HL-60 (cell line): Measurements from ENCODE around the gene GALK1.
A peak's percentile ranks its signal among the peaks of the same experiment; 100 is the strongest.
"Not testable (repeated sequence)": the region's sequence is repeated elsewhere in the genome, so short reads cannot be mapped to it uniquely, and the experiment has no call there.

Source experiments
- DNase-seq, 2 experiments: peaks; one replicate each; pipeline ENCODE4 v3.0.0-alpha.2; 2010 to 2020; ENCODE audit warnings: low read depth in 1 of 2, low spot score in 1 of 2
- H3K27ac ChIP-seq: fragments of 250-450 bp; sonication (Bioruptor Pico); replicated peaks from 2 replicates; pipeline ENCODE4 v1.5.1; 2020; ENCODE audit warnings: mild to moderate bottlenecking, moderate library complexity
- H3K27me3 ChIP-seq: fragments of 250-450 bp; sonication (Bioruptor Pico); 2 replicates; pipeline ENCODE4 v1.5.1; 2021; ENCODE audit warnings: mild to moderate bottlenecking, moderate library complexity; ENCODE audit not compliant: insufficient read depth, poor library complexity, severe bottlenecking
- H3K4me3 ChIP-seq: replicated peaks from 2 replicates; pipeline ENCODE4 v1.5.1; 2011; ENCODE audit warnings: mild to moderate bottlenecking, control low read depth, low read length; ENCODE audit not compliant: insufficient read depth
- GABPA ChIP-seq: IDR thresholded peaks from 2 replicates; pipeline ENCODE4 v1.6.1; 2012; ENCODE audit warnings: low read depth
- POLR2AphosphoS5 ChIP-seq: IDR thresholded peaks from 2 replicates; pipeline ENCODE4 v1.6.1; 2012; ENCODE audit warnings: low read depth
- REST ChIP-seq: IDR thresholded peaks from 2 replicates; pipeline ENCODE4 v1.6.1; 2012; ENCODE audit warnings: low read depth; ENCODE audit not compliant: insufficient replicate concordance
- SPI1 ChIP-seq: IDR thresholded peaks from 2 replicates; pipeline ENCODE4 v1.6.1; 2012; ENCODE audit warnings: low read depth, mild to moderate bottlenecking, borderline replicate concordance
- TF ChIP-seq, protein P1 (sequence below): IDR thresholded peaks from one replicate; pipeline ENCODE4 v1.5.1; 2011; ENCODE audit warnings: low read length, control low read depth, inconsistent platforms; ENCODE audit not compliant: insufficient read depth

GALK1 gene

DNA sequence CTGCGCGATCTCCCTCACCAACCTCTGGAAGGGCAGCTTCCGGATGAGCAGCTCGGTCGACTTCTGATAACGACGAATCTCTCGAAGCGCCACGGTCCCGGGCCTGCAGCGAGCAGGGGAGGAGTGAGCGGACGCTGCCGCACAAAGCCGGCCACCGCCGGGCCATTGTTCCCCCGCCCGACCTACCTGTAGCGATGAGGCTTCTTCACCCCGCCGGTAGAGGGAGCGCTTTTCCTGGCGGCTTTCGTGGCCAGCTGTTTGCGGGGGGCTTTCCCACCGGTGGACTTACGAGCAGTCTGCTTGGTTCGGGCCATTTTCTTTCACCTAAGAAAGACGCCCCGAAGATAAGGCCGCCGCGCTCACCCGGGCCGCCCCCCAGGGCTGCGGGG lies 13.9 kb upstream of the GALK1 start:
- no peak for TF ChIP-seq SPI1
- TF ChIP-seq GABPA, result no peak
- TF ChIP-seq POLR2AphosphoS5, result peak; percentile 72
- no peak for TF ChIP-seq REST
- TF ChIP-seq, protein P1, sequence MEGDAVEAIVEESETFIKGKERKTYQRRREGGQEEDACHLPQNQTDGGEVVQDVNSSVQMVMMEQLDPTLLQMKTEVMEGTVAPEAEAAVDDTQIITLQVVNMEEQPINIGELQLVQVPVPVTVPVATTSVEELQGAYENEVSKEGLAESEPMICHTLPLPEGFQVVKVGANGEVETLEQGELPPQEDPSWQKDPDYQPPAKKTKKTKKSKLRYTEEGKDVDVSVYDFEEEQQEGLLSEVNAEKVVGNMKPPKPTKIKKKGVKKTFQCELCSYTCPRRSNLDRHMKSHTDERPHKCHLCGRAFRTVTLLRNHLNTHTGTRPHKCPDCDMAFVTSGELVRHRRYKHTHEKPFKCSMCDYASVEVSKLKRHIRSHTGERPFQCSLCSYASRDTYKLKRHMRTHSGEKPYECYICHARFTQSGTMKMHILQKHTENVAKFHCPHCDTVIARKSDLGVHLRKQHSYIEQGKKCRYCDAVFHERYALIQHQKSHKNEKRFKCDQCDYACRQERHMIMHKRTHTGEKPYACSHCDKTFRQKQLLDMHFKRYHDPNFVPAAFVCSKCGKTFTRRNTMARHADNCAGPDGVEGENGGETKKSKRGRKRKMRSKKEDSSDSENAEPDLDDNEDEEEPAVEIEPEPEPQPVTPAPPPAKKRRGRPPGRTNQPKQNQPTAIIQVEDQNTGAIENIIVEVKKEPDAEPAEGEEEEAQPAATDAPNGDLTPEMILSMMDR, result peak; percentile 34
- Histone ChIP-seq H3K27me3 (no peaks in the 10 kb centered on the region), H3K27ac (peak overlapping the region; percentile 89), H3K4me3 (peak overlapping the region; percentile 85)
- DNase-seq, result peak in 1 of 2 experiments; percentile 65

- H3K27ac ChIP-seq, result peak overlapping the region; percentile 89
- DNase-seq, H3K27me3 ChIP-seq: not testable (repeated sequence)
- peak overlapping the region; percentile 85 for H3K4me3 ChIP-seq
Observed at GRCh38 chr17:75778066-75778860, 13.3 kb upstream of the GALK1 start.

DNA sequence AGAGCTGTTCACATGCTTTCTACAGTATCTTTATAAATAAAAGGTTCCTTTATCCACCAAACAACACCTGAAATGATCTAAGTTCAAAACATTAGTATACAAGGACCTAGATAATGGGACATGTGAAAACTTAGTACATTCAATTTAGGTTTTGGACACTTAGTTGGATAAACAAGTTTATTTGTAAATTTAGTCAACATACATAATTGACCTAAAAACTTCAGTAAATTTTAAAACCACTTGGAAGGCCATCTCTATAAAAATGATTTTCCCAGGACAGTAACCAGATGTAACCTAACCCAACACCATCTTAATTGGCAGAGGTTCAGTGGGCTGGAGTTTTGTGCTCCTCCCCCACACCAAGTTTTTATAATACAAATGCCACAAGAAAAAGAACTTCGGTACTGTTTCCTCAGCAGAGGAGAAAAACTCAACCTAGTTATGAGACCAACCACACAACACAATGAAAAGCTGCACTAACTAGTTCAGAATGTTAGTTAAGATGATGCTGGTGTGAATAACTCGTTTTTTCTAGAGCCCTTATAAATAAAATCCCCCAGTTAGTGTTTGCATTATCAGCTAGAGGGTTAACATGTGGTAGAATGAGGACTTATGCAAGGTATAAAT lies 12.4 kb upstream of the GALK1 start:
- Histone ChIP-seq H3K4me3 (peak overlapping the region; percentile 85), H3K27me3 (no peaks in the 10 kb centered on the region), H3K27ac (peak overlapping the region; percentile 7)
- no peak for TF ChIP-seq POLR2AphosphoS5
- no peak for TF ChIP-seq GABPA
- TF ChIP-seq REST, result no peak
- no peak for TF ChIP-seq SPI1
- TF ChIP-seq, protein P1, result no peak
- no peak for DNase-seq

DNA sequence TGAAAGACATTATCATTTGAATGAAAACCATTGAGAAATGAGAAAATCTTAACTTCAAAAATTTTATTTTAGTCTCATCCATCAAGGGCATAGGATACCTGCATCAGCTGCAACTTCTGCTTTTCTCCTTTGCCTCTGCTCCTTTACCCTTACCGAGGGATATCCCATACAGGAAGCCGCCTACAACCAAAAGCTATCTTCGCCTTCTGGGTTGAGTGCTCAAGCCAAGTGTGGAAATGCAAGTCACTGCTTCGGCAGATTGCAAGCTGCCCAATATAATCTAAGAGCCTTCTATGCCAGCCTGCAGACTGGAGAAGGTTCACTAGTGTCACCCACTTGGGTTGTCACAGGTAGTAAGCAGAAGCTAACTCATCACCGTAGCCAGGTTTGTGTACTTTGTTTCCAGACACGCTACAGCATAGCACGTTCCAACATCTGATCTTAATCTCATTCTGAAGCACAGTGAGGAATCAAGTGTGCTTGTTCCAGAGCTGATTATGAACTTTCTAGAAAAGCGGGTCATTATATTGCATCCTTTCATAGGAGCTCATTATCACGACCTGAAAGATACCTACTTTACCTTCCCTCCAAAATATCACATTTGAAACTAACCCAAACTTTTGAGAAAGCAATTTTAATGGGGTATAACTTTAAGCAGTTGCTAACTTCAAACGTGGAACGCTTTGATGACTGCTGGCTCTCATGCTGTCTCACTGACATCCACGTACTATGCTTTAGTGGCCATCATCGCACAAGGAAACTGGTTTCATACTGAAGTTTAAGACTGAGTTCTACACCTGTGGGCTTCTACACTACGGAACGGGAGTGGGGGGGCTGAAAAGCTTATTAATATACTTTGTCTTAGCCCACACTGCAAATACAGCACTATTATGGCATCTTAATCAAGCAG lies 11.6 kb upstream of the GALK1 start:
- Histone ChIP-seq H3K27me3 (no peaks in the 10 kb centered on the region), H3K4me3 (no peak overlapping the region), H3K27ac (peak overlapping the region; percentile 54)
- TF ChIP-seq SPI1 (peak; percentile 41; the same call in 1 of the 2 replicates), REST (no peak), GABPA (no peak), POLR2AphosphoS5 (peak; percentile 92)
- TF ChIP-seq, protein P1, result no peak
- DNase-seq, result peak in 1 of 2 experiments; percentile 86
